HEK293T (cell line): ENCODE measurements around the gene AFAP1L2.

Experiments
- CTCF ChIA-PET: fragments of 350-600 bp; formaldehyde crosslinking; extraction: SDS; loops from one replicate; lab custom pipeline; 2021; ENCODE audit warnings: antibody characterized with exemption, inconsistent platforms; lab: Yijun Ruan, JAX
- POLR2A ChIA-PET: fragments of 350-600 bp; formaldehyde crosslinking; extraction: SDS; loops from one replicate; lab custom pipeline; 2020; ENCODE audit warnings: antibody characterized with exemption, inconsistent platforms; lab: Yijun Ruan, JAX
- DNase-seq: peaks from one replicate; pipeline ENCODE4 v3.0.0; 2012; ENCODE audit warnings: mixed read lengths; ENCODE audit errors: extremely low spot score
- ARNT ChIP-seq: fragments of 450-650 bp; IDR thresholded peaks from 2 replicates; pipeline ENCODE4 v1.6.1; 2017; ENCODE audit warnings: mild to moderate bottlenecking
- BHLHE40 ChIP-seq: fragments of 450-650 bp; IDR thresholded peaks from 2 replicates; pipeline ENCODE4 v1.6.1; 2016; ENCODE audit warnings: mild to moderate bottlenecking, moderate library complexity, borderline replicate concordance
- CTBP1 ChIP-seq: fragments of 450-650 bp; IDR thresholded peaks from 2 replicates; pipeline ENCODE4 v1.6.1; 2016; ENCODE audit warnings: borderline replicate concordance
- ELF4 ChIP-seq: fragments of 450-650 bp; IDR thresholded peaks from 2 replicates; pipeline ENCODE4 v1.6.1; 2017; ENCODE audit warnings: antibody characterized with exemption
- FOXA1 ChIP-seq: fragments of 450-650 bp; IDR thresholded peaks from 2 replicates; pipeline ENCODE4 v1.6.1; 2016; ENCODE audit warnings: mild to moderate bottlenecking
- FOXK2 ChIP-seq: fragments of 450-650 bp; IDR thresholded peaks from 2 replicates; pipeline ENCODE4 v1.6.1; 2016; ENCODE audit warnings: mild to moderate bottlenecking
- FOXM1 ChIP-seq: fragments of 450-650 bp; IDR thresholded peaks from 2 replicates; pipeline ENCODE4 v1.6.1; 2017; ENCODE audit warnings: mild to moderate bottlenecking, borderline replicate concordance
- HDGF ChIP-seq: fragments of 450-650 bp; IDR thresholded peaks from 2 replicates; pipeline ENCODE4 v1.6.1; 2017; ENCODE audit warnings: antibody characterized with exemption, borderline replicate concordance
- L3MBTL2 ChIP-seq: fragments of 450-650 bp; conservative IDR thresholded peaks from 2 replicates; pipeline ENCODE4 v1.6.1; 2016; ENCODE audit warnings: mild to moderate bottlenecking
- LEF1 ChIP-seq: fragments of 450-650 bp; IDR thresholded peaks from 2 replicates; pipeline ENCODE4 v1.6.1; 2017; ENCODE audit warnings: mild to moderate bottlenecking, borderline replicate concordance
- NFRKB ChIP-seq: fragments of 450-650 bp; IDR thresholded peaks from 2 replicates; pipeline ENCODE4 v1.6.1; 2016; ENCODE audit warnings: mild to moderate bottlenecking, moderate library complexity
- PKNOX1 ChIP-seq: fragments of 450-650 bp; IDR thresholded peaks from 2 replicates; pipeline ENCODE4 v1.6.1; 2016
- SP1 ChIP-seq: fragments of 450-650 bp; IDR thresholded peaks from 2 replicates; pipeline ENCODE4 v1.6.1; 2017
- SUZ12 ChIP-seq: fragments of 450-650 bp; IDR thresholded peaks from 2 replicates; pipeline ENCODE4 v1.6.1; 2016; ENCODE audit warnings: mild to moderate bottlenecking
- TARDBP ChIP-seq: fragments of 450-650 bp; IDR thresholded peaks from 2 replicates; pipeline ENCODE4 v1.6.1; 2016
- ZNF384 ChIP-seq: fragments of 450-650 bp; IDR thresholded peaks from 2 replicates; pipeline ENCODE4 v1.6.1; 2016

The AFAP1L2 gene

DNA sequence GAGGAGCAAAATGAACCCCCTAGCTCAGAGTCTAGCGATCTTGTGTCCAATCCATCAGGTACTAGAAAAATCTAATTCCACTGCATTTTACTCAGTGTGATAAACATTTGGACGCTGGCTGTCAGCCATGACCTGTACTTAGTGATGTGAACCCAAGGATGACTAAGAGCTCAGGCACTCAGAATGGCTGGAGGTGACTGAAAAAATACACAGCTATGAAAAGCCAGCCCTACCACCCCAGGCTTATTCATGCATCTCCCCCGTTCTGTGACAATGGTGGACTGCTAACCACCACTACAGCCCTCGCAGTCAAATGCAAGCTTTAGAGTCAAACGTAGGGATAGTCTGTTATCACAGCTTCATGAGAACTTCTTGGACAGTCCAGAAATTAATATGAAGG lies 14.9 kb downstream of the AFAP1L2 start:
- CTCF ChIA-PET: interaction anchor here (1.1 kb wide), 1 partner anchor 14 kb away, joined by 4 read pairs; no protein-coding TSS in a partner anchor
- TF ChIP-seq ELF4: no peak
- no peak for TF ChIP-seq NFRKB
- DNase-seq: no peak
- POLR2A ChIA-PET: no interaction called here

DNA sequence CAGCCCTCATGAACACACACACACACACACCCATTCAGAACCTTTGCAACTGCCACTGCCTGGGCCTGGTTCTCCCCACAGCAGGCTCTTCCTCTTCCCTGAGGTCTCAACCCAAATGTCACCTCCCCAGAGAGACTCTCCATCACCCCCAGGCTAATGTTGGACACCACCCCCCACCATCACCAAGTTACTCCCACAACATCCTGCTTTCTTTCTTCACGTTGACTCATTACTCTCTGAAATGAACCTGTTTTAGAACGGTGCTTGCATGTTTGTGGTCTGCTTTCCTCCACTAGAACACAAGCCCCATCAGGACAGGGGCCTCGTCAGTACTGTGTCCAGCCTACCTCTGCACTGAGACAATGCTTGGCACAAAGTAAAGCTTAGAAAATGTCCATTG lies 16.0 kb downstream of the AFAP1L2 start:
- no peak for DNase-seq
- ChIA-PET POLR2A (no interaction called here), CTCF (interaction anchor here (1.1 to 2.1 kb wide), 4 partner anchors 9 to 46 kb away, joined by 4 to 15 read pairs (median 4); no protein-coding TSS in a partner anchor)
- TF ChIP-seq FOXM1: no peak
- TF ChIP-seq ELF4: no peak
- TF ChIP-seq FOXK2: no peak
- no peak for TF ChIP-seq L3MBTL2

DNA sequence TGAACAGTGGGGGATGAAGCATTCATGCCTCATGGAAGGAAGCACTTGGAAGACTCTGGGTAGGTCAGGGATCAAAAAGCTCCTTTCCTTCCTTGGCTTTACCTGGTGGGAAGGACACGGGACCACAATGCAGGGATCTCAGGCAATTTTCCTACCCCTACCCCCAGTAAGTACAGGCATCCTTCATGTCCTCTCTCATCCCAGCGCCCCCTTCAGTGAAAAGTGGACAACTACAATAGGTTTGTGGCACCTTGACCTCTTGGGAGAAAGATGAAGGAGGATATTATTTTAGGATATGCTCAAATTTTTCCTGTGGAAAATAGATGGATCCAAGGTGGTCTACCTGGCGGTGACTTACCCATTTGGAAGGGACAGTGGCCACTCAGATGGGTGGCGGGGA lies 16.5 kb downstream of the AFAP1L2 start:
- POLR2A ChIA-PET: no interaction called here
- CTCF ChIA-PET: interaction anchor here (0.7 to 2.1 kb wide), 7 partner anchors 10 to 186 kb away, joined by 3 to 15 read pairs (median 3); no protein-coding TSS in a partner anchor
- no peak for TF ChIP-seq BHLHE40
- TF ChIP-seq L3MBTL2: no peak
- TF ChIP-seq FOXA1: no peak
- TF ChIP-seq ZNF384: no peak
- TF ChIP-seq FOXK2: no peak
- no peak for TF ChIP-seq TARDBP
- no peak for TF ChIP-seq SP1
- TF ChIP-seq HDGF: no peak
- TF ChIP-seq ARNT: no peak
- TF ChIP-seq ELF4: no peak
- no peak for TF ChIP-seq LEF1
- TF ChIP-seq SUZ12: no peak
- TF ChIP-seq PKNOX1: no peak
- TF ChIP-seq FOXM1: no peak
- no peak for TF ChIP-seq CTBP1
- no peak for TF ChIP-seq NFRKB
- no peak for DNase-seq

- ChIA-PET POLR2A (no interaction called here), CTCF (interaction anchor here (2.1 kb wide), 1 partner anchor 11 kb away, joined by 15 read pairs; no protein-coding TSS in a partner anchor)
- TF ChIP-seq LEF1 (no peak), NFRKB (no peak), ARNT (no peak), FOXA1 (no peak)
- DNase-seq: no peak
Observed at GRCh38 chr10:114386452-114386851, 17.9 kb downstream of the AFAP1L2 start.

- ChIA-PET CTCF (no interaction called here), POLR2A (no interaction called here)
- no peak for TF ChIP-seq HDGF
- no peak for TF ChIP-seq L3MBTL2
- TF ChIP-seq TARDBP: no peak
- no peak for TF ChIP-seq SP1
- no peak for TF ChIP-seq NFRKB
- no peak for TF ChIP-seq ARNT
- TF ChIP-seq PKNOX1: no peak
- TF ChIP-seq ZNF384: no peak
- TF ChIP-seq FOXM1: no peak
- no peak for TF ChIP-seq CTBP1
- no peak for TF ChIP-seq ELF4
- DNase-seq: no peak
Observed at GRCh38 chr10:114385557-114385956, 18.7 kb downstream of the AFAP1L2 start.

- ChIA-PET POLR2A (no interaction called here), CTCF (no interaction called here)
- DNase-seq: no peak
- no peak for TF ChIP-seq BHLHE40
- TF ChIP-seq FOXM1: no peak
Observed at GRCh38 chr10:114384601-114385000, 19.7 kb downstream of the AFAP1L2 start.

DNA sequence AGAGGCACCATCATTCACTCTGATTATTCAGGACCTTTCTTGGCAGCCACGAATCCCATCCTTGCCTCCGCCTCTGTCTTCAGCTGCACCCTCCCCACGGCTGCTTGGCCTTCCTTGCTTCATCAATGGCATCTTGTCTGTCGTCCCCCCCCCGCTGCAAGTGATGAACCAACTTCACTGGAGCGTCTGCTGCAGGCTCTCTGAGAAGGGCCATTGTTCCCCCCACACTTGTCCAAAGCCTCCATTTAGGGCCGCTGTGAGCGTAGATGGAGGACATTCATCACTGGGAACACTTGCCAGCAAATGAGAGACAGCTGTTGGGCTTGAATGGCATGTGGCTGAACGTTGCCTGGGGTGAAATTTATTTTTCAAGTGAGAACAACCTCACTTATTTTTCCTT lies 20.1 kb downstream of the AFAP1L2 start:
- ChIA-PET POLR2A (no interaction called here), CTCF (no interaction called here)
- DNase-seq: no peak
- no peak for TF ChIP-seq ZNF384

- no peak for DNase-seq
- ChIA-PET POLR2A (no interaction called here), CTCF (no interaction called here)
- no peak for TF ChIP-seq TARDBP
- no peak for TF ChIP-seq NFRKB
- TF ChIP-seq BHLHE40: no peak
- TF ChIP-seq CTBP1: no peak
- no peak for TF ChIP-seq FOXM1
- no peak for TF ChIP-seq FOXK2
- TF ChIP-seq HDGF: no peak
Observed at GRCh38 chr10:114380797-114381196, 23.5 kb downstream of the AFAP1L2 start.

- DNase-seq: no peak
- CTCF ChIA-PET: no interaction called here
- POLR2A ChIA-PET: no interaction called here
- TF ChIP-seq ZNF384 (no peak), CTBP1 (no peak), LEF1 (no peak), ARNT (no peak), FOXK2 (no peak), FOXA1 (no peak), TARDBP (no peak), SP1 (no peak), ELF4 (no peak), NFRKB (no peak)
Observed at GRCh38 chr10:114380060-114380459, 24.2 kb downstream of the AFAP1L2 start.
